Colon (tissue), 2 donors: Measurements from ENCODE around the gene RNF183.
"Not testable (repeated sequence)": the region's sequence is repeated elsewhere in the genome, so short reads cannot be mapped to it uniquely, and the experiment has no call there.

Experiments
- FAIRE-seq: peaks from 2 replicates; lab custom pipeline; 2012; peaks lifted over from hg19 to GRCh38; lab: Jason Lieb, UNC
- donor health status: control.
- donor health status: control.

RNF183 gene

GRCh38 chr9:113274474-113275156 is 28.6 kb downstream of the RNF183 start:
- FAIRE-seq, result no peak

GRCh38 chr9:113269871-113270270 is 33.3 kb downstream of the RNF183 start:
- no peak for FAIRE-seq

DNA sequence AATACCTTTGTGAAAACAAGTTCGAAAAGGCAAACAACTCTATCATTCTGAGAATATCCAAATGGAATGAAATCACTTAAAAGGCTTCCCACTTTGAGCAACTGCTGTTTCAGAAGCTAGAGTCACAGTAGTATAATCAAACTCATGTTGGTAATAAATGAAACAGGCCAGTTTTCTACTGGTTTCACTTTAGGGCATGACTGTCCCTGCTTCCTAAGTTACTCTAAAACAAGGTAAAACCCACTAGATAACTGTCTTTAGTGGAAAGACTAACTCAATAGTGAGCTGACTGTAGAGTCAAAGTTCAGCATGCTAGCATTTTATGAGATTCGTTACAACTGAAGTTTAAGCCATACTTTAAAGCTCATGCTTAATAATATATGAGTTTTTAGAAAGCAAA is 33.8 kb downstream of the RNF183 start:
- FAIRE-seq, result no peak

DNA sequence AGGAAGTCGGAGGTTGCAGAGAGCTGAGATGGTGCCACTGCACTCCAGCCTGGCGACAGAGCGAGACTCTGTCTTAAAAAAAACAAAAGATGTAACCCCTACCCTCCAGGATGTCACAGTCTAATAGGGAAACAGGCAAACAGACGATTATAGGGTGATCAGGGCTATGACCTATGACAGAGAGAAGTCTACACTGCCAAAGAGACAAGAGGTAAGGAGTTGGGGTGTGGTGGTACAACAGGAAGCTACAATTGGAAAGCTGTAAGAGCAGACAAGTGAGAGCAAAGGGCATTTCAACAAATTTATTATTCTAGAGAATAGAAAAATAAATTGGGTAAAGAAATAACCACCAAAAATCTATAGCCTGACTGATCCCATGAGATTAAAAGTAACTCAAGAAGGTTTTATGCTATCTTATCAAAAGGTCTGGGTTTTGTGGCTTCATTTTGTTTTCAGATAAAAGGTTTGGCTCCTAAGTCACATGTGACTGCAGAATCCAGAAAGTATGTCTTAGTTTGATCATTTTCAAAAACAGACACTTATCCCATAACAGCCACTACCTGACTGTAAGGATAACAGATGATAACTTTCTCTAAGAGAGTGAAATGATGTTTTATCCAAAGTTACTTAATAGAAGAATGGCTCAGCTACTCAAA is 35.1 kb downstream of the RNF183 start:
- FAIRE-seq, result no peak

DNA sequence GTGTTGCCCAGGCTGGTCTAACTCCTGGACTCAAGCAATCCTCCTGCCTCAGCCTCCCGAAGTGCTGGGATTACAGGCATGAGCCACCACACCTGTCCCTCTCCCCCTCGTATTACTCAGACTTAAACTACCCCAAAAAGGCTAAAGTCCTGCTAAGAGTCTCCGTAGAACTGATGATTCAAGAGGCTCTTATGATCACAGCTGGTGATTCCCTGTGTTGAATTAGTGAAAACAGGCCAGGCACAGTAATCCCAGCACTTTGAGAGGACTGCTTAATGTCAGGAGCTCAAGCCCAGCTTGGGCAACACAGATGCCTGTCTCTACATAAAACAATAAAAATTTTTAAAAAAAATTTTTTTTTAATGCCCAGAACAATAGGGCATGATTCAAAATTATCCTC is 37.0 kb downstream of the RNF183 start:
- no peak for FAIRE-seq

- no peak for FAIRE-seq
These were observed 41.1 kb downstream of the RNF183 start for GRCh38 chr9:113261917-113262671.

DNA sequence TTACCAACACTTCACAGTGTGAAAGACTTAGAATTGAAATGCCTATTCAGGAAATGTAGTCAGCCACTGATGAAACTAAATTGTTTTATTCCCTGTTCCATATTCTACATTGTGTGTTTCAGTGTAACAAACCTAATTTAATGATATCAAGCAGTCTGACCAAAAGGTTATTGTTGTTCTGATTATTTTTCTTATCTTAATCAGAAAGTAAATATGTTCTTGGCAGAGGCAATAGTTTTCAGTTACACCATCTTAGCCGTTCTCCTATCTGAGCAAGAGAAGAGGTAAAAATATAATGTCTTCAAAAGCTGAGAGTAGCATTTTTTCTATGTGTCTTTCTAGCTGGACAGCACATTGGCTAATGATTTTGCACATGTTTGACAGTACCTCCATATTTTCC is 44.9 kb downstream of the RNF183 start:
- FAIRE-seq, result no peak

DNA sequence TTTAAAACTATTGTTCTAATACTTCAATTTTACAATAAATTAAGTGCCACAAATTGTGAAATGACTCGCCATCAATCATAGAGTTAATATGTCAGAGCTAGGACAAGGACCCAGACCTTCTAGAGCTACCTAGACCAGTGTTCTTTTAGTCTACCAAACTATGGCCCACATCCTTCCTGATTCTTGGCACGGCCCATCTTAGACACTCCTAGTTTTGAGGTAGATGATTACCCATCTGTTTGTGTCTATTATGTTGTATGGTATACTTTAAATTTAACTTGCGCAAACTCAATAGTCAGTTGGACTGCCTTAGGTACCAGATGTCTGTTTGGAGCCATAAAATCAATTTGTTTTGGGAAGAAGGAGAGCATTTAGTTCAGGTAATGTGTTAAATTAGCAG is 45.3 kb downstream of the RNF183 start:
- no peak for FAIRE-seq

- FAIRE-seq, result no peak
These were observed 47.7 kb downstream of the RNF183 start for GRCh38 chr9:113255438-113255837.

DNA sequence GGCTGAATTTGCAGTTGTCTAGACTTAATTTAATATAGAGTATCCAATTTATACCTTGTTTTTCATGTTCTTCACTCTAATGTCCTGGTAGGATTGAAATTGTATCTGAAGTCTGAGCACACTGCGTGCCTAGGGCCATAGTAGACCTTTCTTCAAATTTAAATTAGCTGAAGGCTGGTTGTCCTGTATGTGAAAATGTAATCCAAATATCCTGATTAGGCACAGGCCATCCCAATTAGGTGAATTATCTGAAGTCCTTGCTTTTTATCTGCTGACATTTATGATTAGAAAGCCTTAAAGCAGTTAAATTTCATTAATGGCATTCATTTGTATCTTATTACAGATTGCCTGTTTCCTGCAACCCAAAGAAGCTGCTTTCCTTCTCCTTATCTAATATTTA is 48.2 kb downstream of the RNF183 start:
- no peak for FAIRE-seq

DNA sequence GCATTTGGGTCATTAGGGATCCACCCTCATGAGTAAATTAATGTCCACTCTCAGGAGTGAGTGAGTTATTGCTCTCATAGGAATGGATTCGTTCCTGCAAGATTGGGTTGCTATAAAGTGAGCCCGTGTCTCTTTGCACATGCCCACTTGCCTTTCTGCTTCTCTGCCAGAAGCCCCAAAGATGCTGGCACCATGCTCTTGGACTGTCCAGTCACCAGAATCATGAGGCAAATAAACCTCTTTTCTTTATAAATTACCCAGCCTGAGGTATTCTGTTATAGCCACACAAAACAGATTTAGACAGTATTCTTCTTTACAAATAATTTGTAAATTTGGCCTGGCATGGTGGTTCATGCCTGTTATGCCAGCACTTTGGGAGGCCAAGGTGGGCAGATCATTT is 52.4 kb downstream of the RNF183 start:
- FAIRE-seq, result no peak

DNA sequence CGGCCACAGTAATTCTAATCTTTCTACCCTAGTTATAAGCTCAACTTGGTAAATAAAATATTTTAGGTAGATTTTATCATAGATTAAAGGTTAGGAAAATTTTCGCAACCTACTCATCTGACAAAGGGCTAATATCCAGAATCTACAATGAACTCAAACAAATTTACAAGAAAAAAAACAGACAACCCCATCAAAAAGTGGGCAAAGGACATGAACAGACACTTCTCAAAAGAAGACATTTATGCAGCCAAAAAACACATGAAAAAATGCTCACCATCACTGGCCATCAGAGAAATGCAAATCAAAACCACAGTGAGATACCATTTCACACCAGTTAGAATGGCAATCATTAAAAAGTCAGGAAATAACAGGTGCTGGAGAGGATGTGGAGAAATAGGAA is 53.5 kb downstream of the RNF183 start:
- FAIRE-seq, result not testable (repeated sequence)

- no peak for FAIRE-seq
These were observed 55.5 kb downstream of the RNF183 start for GRCh38 chr9:113247640-113248039.
